ENCODE results near the gene IL17RA. TPM values are rescaled to one million over a fixed set of nuclear protein-coding genes. Genes with fewer than 3 reads are reported as not detected.

The IL17RA gene
- total and polyA plus RNA-seq, 2 experiments from 2014 or later = 3.2 to 9.6 TPM

- Mint-ChIP-seq H3K4me3 (peak overlapping the region; percentile 81), H3K9me3 (no peaks in the 10 kb centered on the region), H3K4me1 (peaks cover 17% of the 10 kb centered on the region; the same call in 2 of the 3 replicates), H3K27me3 (ENCODE audit: insufficient read depth, low read depth, poor library complexity) (peaks cover 13% of the 10 kb centered on the region), H3K36me3 (ENCODE audit: low read depth) (peaks cover 14% of the 10 kb centered on the region), H3K27ac (no peak overlapping the region)
- peaks cover 7% of the 10 kb centered on the region; the same call in 1 of the 2 replicates for H3K27me3 ChIP-seq (ENCODE audit: insufficient read depth)
- peaks cover 11% of the 10 kb centered on the region; the same call in 1 of the 2 replicates for H3F3A ChIP-seq (replicated peaks; ENCODE audit: low read depth)
- DNase-seq (ENCODE audit: low spot score) = peak; percentile 63
- TF ChIP-seq REST (IDR thresholded peaks at IDR 0.05; ENCODE audit: unreplicated experiment) (no peak), STAT1 (IDR thresholded peaks at IDR 0.05; ENCODE audit: unreplicated experiment) (no peak), ETS1 (IDR thresholded peaks at IDR 0.05) (no peak), ZNF114 (CRISPR knock-in tag; IDR thresholded peaks at IDR 0.05) (no peak), JUNB (IDR thresholded peaks at IDR 0.05; ENCODE audit: unreplicated experiment) (no peak), CREB1 (CRISPR knock-in tag; IDR thresholded peaks at IDR 0.05; ENCODE audit: low read depth) (no peak), CTCF (conservative IDR thresholded peaks at IDR 0.05; ENCODE audit: low read depth in 2 of 2) (no peak), ZNF331 (CRISPR knock-in tag; IDR thresholded peaks at IDR 0.05; ENCODE audit: low read depth) (no peak), EZH2phosphoT487 (IDR thresholded peaks at IDR 0.05; ENCODE audit: unreplicated experiment) (no peak), EZH2 (IDR thresholded peaks at IDR 0.05; ENCODE audit: low read depth, unreplicated experiment) (no peak)
- H3K4me1 ChIP-seq (ENCODE audit: insufficient read depth) = peaks cover 21% of the 10 kb centered on the region
- H4K20me1 ChIP-seq (replicated peaks; ENCODE audit: insufficient read depth) = peaks cover 20% of the 10 kb centered on the region
- no peaks in the 10 kb centered on the region for H3K36me3 ChIP-seq (ENCODE audit: insufficient read depth)
- H3K4me2 ChIP-seq = peak overlapping the region; percentile 95
- peaks cover 38% of the 10 kb centered on the region for H3K79me2 ChIP-seq (replicated peaks; ENCODE audit: insufficient read depth)
- ATAC-seq = peak; percentile 21
- peak overlapping the region; percentile 98 for H2AFZ ChIP-seq
- H3K9me2 ChIP-seq (ENCODE audit: insufficient read depth) = no peaks in the 10 kb centered on the region
- peak overlapping the region; percentile 85 for H3K4me3 ChIP-seq
- no peak overlapping the region for H3K27ac ChIP-seq (ENCODE audit: low read depth)
Measured at GRCh38 chr22:17159504-17159951, 74.7 kb downstream of the IL17RA start.
